ENCODE measurements around the gene ADRB2.

DNA sequence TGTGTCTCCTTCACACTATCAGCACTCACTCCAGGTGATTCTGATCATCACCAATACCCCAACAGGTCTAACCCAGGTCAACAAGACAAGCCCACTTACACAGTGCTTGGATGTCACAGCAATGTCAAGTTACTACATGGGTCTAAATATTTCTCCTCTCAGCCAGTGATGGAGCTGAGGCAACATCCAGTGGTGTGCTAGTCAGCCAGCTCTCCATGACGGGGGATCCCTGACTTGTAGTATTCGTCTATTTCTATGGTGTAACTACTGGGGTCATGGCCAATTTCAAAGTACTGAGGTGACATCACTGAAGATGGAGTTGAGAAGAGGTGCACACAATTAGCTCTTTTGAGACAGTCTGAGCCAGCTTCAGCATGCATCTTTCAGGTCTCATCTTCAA is 31.1 kb downstream of the ADRB2 start:
- TF ChIP-seq, protein P1, sequence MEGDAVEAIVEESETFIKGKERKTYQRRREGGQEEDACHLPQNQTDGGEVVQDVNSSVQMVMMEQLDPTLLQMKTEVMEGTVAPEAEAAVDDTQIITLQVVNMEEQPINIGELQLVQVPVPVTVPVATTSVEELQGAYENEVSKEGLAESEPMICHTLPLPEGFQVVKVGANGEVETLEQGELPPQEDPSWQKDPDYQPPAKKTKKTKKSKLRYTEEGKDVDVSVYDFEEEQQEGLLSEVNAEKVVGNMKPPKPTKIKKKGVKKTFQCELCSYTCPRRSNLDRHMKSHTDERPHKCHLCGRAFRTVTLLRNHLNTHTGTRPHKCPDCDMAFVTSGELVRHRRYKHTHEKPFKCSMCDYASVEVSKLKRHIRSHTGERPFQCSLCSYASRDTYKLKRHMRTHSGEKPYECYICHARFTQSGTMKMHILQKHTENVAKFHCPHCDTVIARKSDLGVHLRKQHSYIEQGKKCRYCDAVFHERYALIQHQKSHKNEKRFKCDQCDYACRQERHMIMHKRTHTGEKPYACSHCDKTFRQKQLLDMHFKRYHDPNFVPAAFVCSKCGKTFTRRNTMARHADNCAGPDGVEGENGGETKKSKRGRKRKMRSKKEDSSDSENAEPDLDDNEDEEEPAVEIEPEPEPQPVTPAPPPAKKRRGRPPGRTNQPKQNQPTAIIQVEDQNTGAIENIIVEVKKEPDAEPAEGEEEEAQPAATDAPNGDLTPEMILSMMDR (IDR thresholded peaks at IDR 0.05) = no peak
- TF ChIP-seq POLR2A (IDR thresholded peaks at IDR 0.05) = no peak
- TF ChIP-seq POLR2AphosphoS5 (IDR thresholded peaks at IDR 0.05) = no peak
